ENCODE measurements around the gene KIF26B. TPM values are rescaled to one million over a fixed set of nuclear protein-coding genes. Genes with fewer than 3 reads are reported as not detected.

KIF26B gene
- total RNA-seq, 2 donors from 2014 or later = 0.12 to 0.13 TPM

- intact Hi-C loops (cut with DNase I) = no loop called here
- ATAC-seq (no peak), DNase-seq (no peak)
Observed at GRCh38 chr1:245220381-245220985, 65.7 kb downstream of the KIF26B start.

GRCh38 chr1:245221805-245222204, 67.0 kb downstream of the KIF26B start:
- DNase-seq (no peak), ATAC-seq (no peak)
- intact Hi-C loops (cut with DNase I) = no loop called here

- ATAC-seq = no peak
- no peak for DNase-seq
- intact Hi-C loops (cut with DNase I) = no loop called here
Observed at GRCh38 chr1:245222931-245223595, 68.3 kb downstream of the KIF26B start.

- intact Hi-C loops (cut with DNase I) = no loop called here
- ATAC-seq (no peak), DNase-seq (no peak)
Observed at GRCh38 chr1:245225322-245226202, 70.8 kb downstream of the KIF26B start.

GRCh38 chr1:245226203-245226499, 71.4 kb downstream of the KIF26B start:
- no peak for DNase-seq

GRCh38 chr1:245229051-245229450, 74.3 kb downstream of the KIF26B start:
- no peak for DNase-seq
- intact Hi-C loops (cut with DNase I) = no loop called here
- ATAC-seq = no peak

More at GRCh38 chr1:245226203-245226499, 71.4 kb downstream of the KIF26B start:
- ATAC-seq = no peak
- intact Hi-C loops (cut with DNase I) = no loop called here

- intact Hi-C loops (cut with DNase I) = no loop called here
- DNase-seq (no peak), ATAC-seq (no peak)
Observed at GRCh38 chr1:245232931-245233330, 78.1 kb downstream of the KIF26B start.

GRCh38 chr1:245234217-245235081, 79.7 kb downstream of the KIF26B start:
- no peak for ATAC-seq
- DNase-seq = no peak
- intact Hi-C loops (cut with DNase I) = no loop called here

- DNase-seq = peak; percentile 28
- intact Hi-C loops (cut with DNase I) = no loop called here
- no peak for ATAC-seq
Observed at GRCh38 chr1:245235156-245235555, 80.4 kb downstream of the KIF26B start.

- intact Hi-C loops (cut with DNase I) = no loop called here
- DNase-seq = peak; percentile 27
- ATAC-seq = peak in 1 of 2 donors; percentile 11
Observed at GRCh38 chr1:245240648-245241165, 85.9 kb downstream of the KIF26B start.

GRCh38 chr1:245241526-245242130, 86.8 kb downstream of the KIF26B start:
- intact Hi-C loops (cut with DNase I) = no loop called here
- no peak for DNase-seq
- no peak for ATAC-seq

GRCh38 chr1:245242989-245243388, 88.2 kb downstream of the KIF26B start:
- intact Hi-C loops (cut with DNase I) = no loop called here
- DNase-seq (no peak), ATAC-seq (no peak)

- no peak for DNase-seq
- no peak for ATAC-seq
- intact Hi-C loops (cut with DNase I) = no loop called here
Observed at GRCh38 chr1:245245021-245245667, 90.4 kb downstream of the KIF26B start.

- DNase-seq = no peak
- intact Hi-C loops (cut with DNase I) = no loop called here
- no peak for ATAC-seq
Observed at GRCh38 chr1:245246433-245246832, 91.6 kb downstream of the KIF26B start.

GRCh38 chr1:245247356-245247755, 92.6 kb downstream of the KIF26B start:
- DNase-seq (no peak), ATAC-seq (no peak)
- intact Hi-C loops (cut with DNase I) = no loop called here

- no peak for DNase-seq
- no peak for ATAC-seq
Observed at GRCh38 chr1:245247801-245248200, 93.0 kb downstream of the KIF26B start.

GRCh38 chr1:245248231-245248731, 93.5 kb downstream of the KIF26B start:
- DNase-seq = no peak
- intact Hi-C loops (cut with DNase I) = no loop called here
- no peak for ATAC-seq

More at GRCh38 chr1:245247801-245248200, 93.0 kb downstream of the KIF26B start:
- intact Hi-C loops (cut with DNase I) = no loop called here

- no peak for ATAC-seq
- intact Hi-C loops (cut with DNase I) = no loop called here
Observed at GRCh38 chr1:245255783-245256182, 101.0 kb downstream of the KIF26B start.

More at GRCh38 chr1:245255783-245256182, 101.0 kb downstream of the KIF26B start:
- no peak for DNase-seq
